SKM-1 (cell line): ENCODE results near the gene MYOZ2.

ENCODE experiments used
- DNase-seq: peaks from one replicate; lab custom pipeline; 2025; ENCODE audit not compliant: unreplicated experiment; lab: John Stamatoyannopoulos, UW

The MYOZ2 gene

GRCh38 chr4:119190354-119190753 is 54.7 kb downstream of the MYOZ2 start:
- no peak for DNase-seq

DNA sequence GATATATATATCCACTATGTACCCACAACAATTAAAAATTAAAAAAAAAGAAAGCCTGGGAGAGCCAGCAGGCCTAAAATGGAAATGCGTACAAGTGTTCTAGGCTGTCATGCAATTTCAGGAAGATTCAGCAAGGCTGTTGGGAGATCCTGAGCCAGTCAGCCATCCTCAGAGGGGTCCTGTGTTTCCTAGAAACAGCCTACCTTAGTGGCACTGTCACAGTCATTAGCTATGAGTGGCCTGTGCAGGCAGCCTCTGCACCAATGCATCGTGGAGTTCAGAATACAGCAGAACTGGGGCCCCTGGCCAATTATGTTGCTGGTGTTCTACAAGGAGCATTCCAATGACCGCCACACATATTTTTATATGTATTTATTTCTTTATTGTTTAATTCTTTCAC is 55.9 kb downstream of the MYOZ2 start:
- no peak for DNase-seq

- DNase-seq: no peak
These were observed 62.2 kb downstream of the MYOZ2 start for GRCh38 chr4:119197772-119198212.

- DNase-seq: no peak
These were observed 69.3 kb downstream of the MYOZ2 start for GRCh38 chr4:119204916-119205315.

DNA sequence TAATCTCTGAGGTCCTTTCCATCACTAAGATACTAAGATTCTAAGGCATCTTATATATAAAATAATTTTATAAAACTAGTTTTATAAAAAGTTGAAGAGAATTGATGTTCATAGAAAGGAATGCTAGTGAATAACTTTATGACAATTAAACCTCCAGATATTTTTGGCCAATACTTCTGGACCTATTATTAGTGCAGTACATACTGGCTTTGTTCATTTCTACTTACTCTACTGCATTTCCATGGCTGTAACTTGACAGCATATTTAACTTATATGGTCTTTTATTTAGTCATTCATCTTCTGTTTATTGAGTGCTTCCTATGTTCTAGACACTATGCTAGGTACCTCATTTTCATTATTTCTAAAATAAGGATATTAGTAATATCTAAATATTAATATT is 70.1 kb downstream of the MYOZ2 start:
- no peak for DNase-seq

DNA sequence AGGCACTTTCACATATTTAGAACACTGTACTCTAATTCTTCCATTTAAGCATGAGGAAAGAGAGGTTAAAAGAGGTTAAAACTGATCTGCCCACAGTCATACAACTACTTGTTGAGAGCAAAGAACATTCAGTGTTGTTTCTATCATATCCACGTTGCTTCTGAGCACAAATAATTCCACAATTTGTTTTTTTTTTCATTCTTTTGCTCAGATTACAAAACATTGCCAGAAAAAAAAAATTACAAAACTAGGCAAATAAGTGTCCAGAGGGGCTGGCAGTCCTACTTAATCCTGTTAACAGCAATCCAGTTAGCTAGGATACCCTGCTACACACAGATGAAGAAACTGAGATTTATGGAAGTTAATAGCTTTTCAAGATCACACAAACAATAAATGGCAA is 70.5 kb downstream of the MYOZ2 start:
- no peak for DNase-seq

DNA sequence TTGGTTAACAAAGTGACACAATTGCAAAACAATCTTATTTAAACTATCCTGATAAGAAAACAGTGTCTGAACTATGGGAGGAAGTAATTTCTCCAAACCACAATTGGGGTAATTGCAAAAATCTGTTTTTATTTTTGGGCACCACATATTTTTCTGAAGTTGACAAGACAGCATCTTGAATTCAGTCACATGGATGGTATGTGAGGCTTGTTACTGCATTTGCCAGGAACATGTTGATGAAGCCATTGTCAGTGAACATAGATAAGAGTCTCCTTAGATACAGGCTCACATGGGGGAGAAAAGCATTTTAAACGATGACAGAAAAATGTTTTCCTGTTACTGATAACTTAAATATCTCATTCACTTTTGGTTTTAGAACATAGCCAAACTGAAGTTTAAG is 71.4 kb downstream of the MYOZ2 start:
- no peak for DNase-seq

DNA sequence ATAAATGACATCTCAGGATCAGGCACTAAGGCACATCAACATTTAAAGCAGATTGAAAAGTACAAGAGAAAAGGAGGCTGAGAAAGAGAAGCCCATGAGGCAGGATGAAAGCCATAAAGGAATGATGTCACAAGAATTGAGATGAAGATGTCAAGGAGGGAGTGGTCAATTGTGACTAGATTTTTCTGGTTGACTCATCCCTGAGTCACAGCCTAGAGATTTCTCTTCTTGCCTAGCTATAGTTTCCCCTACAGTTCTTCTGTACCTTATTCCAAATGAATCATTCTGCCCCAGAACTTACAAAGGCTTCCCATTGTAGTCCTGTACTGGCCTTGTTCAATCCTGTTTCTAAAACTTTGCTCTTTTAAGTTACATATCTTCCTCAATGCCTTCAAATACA is 73.4 kb downstream of the MYOZ2 start:
- DNase-seq: no peak

DNA sequence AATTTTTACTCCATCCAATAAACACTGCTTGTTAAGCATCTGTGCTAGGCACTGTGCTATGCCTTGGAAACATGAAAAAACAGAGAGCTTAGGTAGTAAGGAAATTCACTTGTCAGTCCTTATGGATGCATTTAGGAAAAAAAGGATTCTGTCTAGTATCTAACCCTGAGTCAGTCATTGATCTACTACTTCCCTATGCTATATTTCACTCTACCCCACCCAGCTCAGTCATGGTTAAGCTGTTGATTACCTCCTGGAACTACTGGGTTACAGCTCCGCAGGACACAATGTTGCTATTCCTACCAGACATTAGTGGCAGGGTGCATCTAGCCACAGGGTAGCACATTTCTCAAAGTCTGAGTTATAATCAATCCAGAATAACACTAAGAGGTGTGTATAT is 74.0 kb downstream of the MYOZ2 start:
- no peak for DNase-seq

GRCh38 chr4:119210775-119211174 is 75.1 kb downstream of the MYOZ2 start:
- DNase-seq: no peak

GRCh38 chr4:119211867-119212233 is 76.2 kb downstream of the MYOZ2 start:
- no peak for DNase-seq

DNA sequence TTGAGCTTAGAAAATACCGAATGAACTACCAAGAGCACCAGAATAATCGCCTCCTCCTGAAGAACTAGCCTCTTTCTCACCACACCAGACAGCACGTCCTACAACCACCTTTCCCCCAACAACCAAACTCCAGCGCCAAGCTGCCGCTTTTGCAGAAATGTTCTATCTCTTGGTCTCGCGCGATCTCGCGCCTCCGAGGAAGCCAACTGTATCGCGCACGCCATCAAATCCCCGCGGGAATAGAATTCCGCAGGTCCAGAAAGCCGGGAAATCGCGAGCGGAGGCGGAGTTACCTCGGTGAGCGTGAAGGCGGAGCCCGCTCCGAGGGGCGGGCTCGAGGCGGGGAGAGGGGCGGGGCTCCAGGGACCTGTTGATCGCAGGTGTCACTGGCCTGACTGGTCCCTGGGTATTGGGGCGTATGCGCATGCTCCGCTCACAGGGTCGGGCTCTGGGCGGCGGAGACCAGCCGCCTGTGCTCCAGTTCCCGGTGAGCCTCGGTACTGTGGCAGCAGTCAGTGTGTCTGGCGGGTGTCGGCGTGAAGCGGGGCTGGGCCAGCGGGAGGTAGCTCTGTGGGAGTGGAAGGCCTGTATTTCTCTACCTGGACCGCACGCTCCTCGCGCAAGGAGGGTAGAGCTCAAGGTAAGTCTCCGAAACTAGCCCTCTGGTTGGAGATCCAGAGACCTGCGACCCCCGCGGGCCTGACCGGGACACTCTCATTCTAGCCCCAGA is 76.8 kb downstream of the MYOZ2 start, which contains the start of gene USP53:
USP53 (plus strand) TSS at position 480 of the 730 bp plus-strand sequence. CDS start 27,047 bp downstream, outside the sequence.
- DNase-seq: peak; percentile 84

GRCh38 chr4:119212964-119213606 is 77.5 kb downstream of the MYOZ2 start:
- peak; percentile 41 for DNase-seq

GRCh38 chr4:119218093-119218492 is 82.5 kb downstream of the MYOZ2 start:
- no peak for DNase-seq

- no peak for DNase-seq
These were observed 85.8 kb downstream of the MYOZ2 start for GRCh38 chr4:119221412-119221811.

GRCh38 chr4:119227690-119228089 is 92.1 kb downstream of the MYOZ2 start:
- DNase-seq: no peak

DNA sequence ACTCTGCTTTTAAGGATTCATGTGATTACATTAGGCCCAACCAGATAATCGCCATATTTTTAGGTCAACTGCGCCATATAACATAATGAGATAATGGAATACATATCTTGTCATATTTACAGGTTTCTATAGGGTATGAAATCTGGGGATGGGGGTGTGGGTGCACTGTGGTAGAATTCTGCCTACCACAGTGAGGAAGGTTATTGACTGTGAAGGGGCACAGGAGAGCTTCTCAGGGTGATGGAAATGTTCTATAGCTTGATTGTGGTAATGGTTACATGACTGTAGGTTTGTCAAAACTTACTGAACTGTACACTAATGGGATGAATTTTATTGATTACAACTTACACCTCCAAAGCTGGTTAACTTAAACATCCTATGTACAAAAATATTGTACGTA is 92.8 kb downstream of the MYOZ2 start:
- DNase-seq: no peak

DNA sequence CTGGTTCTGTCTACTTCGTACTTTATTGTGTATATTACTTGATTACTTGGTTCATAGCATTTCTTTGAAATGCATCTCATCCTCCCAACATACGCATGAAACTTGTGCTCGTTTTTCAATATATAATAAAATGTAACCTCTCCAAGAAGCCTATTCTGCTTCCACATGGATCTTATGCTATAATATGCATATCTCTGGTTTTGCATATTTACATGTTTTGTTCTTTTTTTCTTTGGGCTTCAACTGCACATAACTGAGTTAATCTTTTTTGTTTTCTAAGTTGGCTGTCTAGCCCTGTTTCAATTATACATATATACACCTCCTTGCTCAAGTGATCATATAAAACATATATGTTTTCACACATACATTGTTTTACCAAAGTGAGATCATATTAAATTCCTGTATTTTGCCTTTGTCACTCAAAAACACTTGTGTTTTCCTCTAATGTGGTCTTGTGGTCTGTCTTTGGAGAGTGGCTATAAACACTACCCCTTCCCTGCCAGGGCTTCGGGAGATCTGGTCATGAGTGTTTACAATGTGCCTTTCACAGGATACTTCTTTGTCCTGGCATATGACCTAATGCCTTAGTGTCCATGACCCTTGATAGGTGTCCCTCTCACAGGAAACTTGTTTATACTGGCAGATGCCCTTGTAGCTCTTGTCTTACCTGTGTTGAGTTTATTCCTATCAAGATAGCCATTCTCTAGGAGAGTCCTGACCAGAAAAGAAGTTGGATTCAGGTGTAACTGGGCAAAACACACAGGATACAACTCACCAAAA is 94.5 kb downstream of the MYOZ2 start:
- no peak for DNase-seq

- DNase-seq: no peak
These were observed 95.9 kb downstream of the MYOZ2 start for GRCh38 chr4:119231491-119231890.

- no peak for DNase-seq
These were observed 96.7 kb downstream of the MYOZ2 start for GRCh38 chr4:119232286-119232685.

DNA sequence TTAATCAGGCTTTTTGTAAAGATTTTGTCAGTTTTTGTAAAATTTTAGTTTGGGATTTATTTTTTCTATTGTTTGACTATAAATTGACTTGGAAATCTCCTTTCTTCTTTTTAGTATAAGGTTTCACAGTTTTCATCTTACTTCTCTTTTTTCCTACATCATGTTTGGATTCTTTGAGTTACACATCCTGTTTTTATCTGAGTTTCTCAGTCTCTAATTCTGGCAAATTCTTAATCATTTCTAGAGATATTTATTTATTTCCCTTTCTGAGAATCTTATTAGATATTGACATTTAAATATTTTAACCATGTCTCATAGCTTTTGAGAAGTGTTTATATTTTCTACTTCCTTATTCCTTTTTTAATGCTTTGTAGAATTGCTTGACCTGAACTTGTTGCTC is 97.6 kb downstream of the MYOZ2 start:
- DNase-seq: peak; percentile 8

- DNase-seq: peak; percentile 13
These were observed 98.1 kb downstream of the MYOZ2 start for GRCh38 chr4:119233750-119234149.
